ENCODE results near the gene CIB4.

The CIB4 gene

DNA sequence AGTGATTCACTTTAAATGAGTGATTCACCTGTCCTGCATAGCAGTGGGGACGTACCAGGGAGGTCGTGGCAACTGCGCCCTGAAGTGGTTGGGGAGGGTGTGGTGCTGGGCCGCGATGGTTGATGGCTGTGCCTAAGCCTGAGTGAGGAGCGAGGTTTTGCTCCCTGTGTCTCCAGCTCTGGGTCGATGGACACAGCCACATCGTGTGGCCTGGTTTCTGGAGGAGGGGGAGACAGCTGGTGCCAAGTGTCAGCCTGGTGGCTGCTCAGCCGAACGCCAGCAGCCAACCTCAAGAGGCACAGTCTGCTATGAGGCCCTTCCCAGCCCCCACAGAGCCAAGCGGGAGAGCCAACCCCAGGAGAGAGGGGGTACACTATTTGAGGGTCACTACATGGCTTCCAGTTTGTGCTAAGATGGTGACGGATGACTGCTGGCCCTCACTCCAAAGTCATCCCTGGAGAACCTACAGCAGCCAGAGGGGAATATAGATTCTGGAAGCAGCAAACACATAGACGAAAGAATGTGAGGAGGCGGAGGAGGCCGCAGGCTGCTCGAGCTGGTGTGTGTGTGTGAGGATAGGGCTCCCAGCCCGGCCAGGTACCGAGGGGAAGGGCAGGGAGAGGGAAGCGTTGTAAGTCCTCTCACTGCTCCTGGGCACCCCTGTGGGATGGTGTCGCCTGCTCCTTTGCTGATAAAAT lies 104.6 kb downstream of the CIB4 start:
- TF ChIP-seq POLR2AphosphoS5 (IDR thresholded peaks at IDR 0.05; ENCODE audit: low read depth, low read length) (no peak), SIN3A (IDR thresholded peaks at IDR 0.05; ENCODE audit: borderline replicate concordance, insufficient read depth, low read length) (no peak), FOXP2 (optimal IDR thresholded peaks at IDR 0.05; ENCODE audit: borderline replicate concordance, extremely low read depth, extremely low read length, insufficient read depth) (no peak), TAF1 (IDR thresholded peaks at IDR 0.05; ENCODE audit: borderline replicate concordance, insufficient read depth, low read length) (no peak)
- TF ChIP-seq, protein P1, sequence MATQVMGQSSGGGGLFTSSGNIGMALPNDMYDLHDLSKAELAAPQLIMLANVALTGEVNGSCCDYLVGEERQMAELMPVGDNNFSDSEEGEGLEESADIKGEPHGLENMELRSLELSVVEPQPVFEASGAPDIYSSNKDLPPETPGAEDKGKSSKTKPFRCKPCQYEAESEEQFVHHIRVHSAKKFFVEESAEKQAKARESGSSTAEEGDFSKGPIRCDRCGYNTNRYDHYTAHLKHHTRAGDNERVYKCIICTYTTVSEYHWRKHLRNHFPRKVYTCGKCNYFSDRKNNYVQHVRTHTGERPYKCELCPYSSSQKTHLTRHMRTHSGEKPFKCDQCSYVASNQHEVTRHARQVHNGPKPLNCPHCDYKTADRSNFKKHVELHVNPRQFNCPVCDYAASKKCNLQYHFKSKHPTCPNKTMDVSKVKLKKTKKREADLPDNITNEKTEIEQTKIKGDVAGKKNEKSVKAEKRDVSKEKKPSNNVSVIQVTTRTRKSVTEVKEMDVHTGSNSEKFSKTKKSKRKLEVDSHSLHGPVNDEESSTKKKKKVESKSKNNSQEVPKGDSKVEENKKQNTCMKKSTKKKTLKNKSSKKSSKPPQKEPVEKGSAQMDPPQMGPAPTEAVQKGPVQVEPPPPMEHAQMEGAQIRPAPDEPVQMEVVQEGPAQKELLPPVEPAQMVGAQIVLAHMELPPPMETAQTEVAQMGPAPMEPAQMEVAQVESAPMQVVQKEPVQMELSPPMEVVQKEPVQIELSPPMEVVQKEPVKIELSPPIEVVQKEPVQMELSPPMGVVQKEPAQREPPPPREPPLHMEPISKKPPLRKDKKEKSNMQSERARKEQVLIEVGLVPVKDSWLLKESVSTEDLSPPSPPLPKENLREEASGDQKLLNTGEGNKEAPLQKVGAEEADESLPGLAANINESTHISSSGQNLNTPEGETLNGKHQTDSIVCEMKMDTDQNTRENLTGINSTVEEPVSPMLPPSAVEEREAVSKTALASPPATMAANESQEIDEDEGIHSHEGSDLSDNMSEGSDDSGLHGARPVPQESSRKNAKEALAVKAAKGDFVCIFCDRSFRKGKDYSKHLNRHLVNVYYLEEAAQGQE (IDR thresholded peaks at IDR 0.05; ENCODE audit: insufficient read depth in 1 of 2, low read depth in 2 of 2, low read length in 2 of 2), result no peak

DNA sequence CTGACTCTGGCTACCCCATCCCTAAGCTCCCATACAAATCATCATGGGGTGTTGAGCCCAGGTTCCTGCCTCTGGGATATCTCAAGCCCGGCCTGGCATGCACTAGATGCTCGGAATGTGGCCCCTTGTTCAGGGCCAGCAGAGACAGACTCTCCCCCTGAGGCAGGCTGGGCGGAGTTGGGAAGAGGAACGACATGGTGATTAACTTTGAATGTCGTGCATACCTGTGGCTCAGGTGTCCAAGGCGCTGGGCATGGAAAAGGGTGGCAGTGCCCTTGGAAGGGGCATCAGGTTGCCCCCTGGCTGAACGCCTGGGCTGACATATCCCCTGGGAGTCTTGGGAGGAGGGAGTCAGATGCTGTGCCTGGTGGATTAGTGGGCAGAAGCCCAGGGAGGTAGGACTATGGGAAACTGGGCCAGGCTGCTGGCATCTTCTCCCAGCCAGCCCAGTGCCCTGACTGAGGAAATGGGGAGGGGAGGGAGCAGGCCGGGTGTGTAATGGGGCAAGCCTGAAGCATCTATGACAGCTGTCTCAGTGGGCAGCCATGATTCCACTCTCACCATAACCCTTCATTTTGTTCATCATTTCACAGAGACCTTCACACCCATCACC lies 105.4 kb downstream of the CIB4 start:
- TF ChIP-seq, protein P1 (IDR thresholded peaks at IDR 0.05; ENCODE audit: insufficient read depth in 1 of 2, low read depth in 2 of 2, low read length in 2 of 2), result no peak
- TF ChIP-seq SIN3A (IDR thresholded peaks at IDR 0.05; ENCODE audit: borderline replicate concordance, insufficient read depth, low read length) (no peak), POLR2AphosphoS5 (IDR thresholded peaks at IDR 0.05; ENCODE audit: low read depth, low read length) (no peak), FOXP2 (optimal IDR thresholded peaks at IDR 0.05; ENCODE audit: borderline replicate concordance, extremely low read depth, extremely low read length, insufficient read depth) (no peak), TAF1 (IDR thresholded peaks at IDR 0.05; ENCODE audit: borderline replicate concordance, insufficient read depth, low read length) (no peak)

DNA sequence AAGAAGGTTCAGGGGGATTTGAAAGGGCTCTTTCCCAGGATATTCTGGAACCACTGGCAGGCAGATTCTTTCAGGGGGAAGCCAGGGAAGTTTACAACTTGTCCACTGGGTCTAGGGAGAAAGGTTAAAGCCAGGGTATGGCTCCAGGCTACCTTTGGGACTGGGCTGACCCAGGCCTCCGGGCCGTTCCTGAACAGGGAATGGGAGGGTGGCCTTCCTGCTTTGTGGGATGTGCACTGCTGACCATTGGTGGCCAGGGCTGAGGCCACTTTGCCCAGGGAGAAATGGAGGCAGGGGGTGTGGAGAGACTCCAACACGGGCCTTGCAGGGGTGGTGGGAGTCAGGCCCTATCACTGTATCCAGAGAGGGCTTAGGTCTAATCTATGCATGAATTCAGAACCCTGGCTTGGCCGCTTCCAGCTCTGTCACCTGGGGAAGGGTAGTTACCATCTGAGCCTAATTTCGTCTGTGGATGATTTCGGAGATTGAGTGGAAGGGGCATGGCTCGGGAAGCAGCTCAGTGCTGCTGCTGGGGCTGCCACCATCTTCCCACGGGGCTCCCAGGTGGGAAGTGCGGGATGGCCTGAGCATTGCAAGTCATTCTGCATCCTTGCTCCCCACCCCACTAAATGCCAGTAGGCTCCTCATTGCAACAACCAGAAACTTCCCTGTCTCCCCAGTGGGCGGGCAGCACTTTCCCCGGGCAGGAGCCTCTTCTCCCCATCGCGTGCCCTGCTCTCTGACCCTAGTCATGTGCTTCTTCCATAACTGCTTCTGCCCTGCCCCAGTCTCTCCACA lies 106.1 kb downstream of the CIB4 start:
- TF ChIP-seq POLR2AphosphoS5 (IDR thresholded peaks at IDR 0.05; ENCODE audit: low read depth, low read length) (no peak), TAF1 (IDR thresholded peaks at IDR 0.05; ENCODE audit: borderline replicate concordance, insufficient read depth, low read length) (no peak)

DNA sequence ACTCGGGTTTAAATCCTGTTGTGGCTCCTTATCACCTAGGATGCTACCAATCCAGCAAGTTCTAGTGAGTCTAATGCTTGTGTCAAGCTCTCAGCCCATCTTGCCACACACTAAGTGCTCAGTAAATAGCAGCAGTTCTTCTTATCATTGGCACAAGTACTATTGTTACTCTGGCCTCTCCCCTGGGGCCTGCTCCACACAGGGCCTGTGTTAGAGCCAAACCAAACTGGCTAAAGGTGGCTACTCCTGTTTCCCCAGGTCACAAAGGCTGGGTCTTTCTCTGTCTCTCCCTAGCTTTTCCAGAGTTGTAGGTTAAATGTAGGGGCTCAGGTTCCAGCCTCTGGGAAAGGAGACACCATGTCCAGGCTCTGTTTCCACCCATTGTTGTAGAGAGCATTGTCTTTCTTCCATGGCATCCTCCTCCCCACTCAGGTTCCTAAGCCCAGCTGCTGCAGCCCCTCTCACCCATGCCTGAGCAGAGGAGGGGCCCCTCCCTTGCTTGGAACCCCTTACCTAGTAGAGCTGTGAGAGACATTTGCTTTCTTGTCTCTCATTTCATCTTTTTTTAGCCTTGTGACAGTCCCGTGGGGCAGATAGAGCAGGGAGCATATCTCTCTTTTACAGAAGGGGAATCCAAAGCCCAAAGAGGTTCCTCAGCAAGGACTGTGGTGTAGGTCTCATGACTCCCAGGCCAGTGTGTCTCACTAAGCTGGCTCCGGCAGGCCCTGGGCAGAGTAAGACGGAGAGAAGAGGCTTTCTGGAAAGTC lies 106.9 kb downstream of the CIB4 start:
- TF ChIP-seq FOXP2 (optimal IDR thresholded peaks at IDR 0.05; ENCODE audit: borderline replicate concordance, extremely low read depth, extremely low read length, insufficient read depth), result no peak
- TF ChIP-seq TAF1 (IDR thresholded peaks at IDR 0.05; ENCODE audit: borderline replicate concordance, insufficient read depth, low read length), result no peak
- TF ChIP-seq SIN3A (IDR thresholded peaks at IDR 0.05; ENCODE audit: borderline replicate concordance, insufficient read depth, low read length), result no peak
- TF ChIP-seq POLR2AphosphoS5 (IDR thresholded peaks at IDR 0.05; ENCODE audit: low read depth, low read length), result no peak
- TF ChIP-seq, protein P1 (IDR thresholded peaks at IDR 0.05; ENCODE audit: insufficient read depth in 1 of 2, low read depth in 2 of 2, low read length in 2 of 2), result no peak

DNA sequence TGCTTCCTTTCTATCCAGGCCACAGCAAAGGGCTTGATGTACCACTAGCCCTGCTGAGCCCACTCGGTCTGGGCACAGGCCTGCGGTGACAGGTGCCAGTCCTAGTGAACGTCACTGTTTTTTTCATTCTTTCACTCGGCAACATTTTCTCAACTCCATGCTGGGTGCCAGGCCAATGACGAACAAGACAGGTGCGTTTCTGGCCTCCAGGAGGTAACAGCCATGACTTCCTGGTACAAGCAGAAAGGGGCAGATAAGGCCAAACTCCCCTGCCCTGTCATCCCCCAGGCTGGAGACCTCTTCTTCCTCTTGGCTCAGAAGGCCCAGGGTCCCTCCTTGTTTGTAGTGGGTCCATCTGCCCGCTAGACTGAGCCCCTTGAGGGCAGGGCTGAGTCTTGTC lies 107.5 kb downstream of the CIB4 start:
- TF ChIP-seq POLR2AphosphoS5 (IDR thresholded peaks at IDR 0.05; ENCODE audit: low read depth, low read length), result no peak
